Ovary (tissue), 3 donors: Measurements from ENCODE around the gene LAMA1.

ENCODE experiments used
- CTCF ChIP-seq, 3 donors: fragments of 450-650 bp in 2 of 3; fragments of 200-600 bp in 1 of 3; IDR thresholded peaks; one replicate each; pipeline versions ENCODE4 v1.5.1 to v1.8.0; 2016 to 2022; ENCODE audit warnings: antibody characterized with exemption in 3 of 3, mild to moderate bottlenecking in 1 of 3
- POLR2A ChIP-seq: fragments of 450-650 bp; IDR thresholded peaks from one replicate; pipeline ENCODE4 v1.6.1; 2017; ENCODE audit warnings: antibody characterized with exemption, mild to moderate bottlenecking, moderate library complexity
- donor health status: DM: no; HTN: no; CAD: no.

- TF ChIP-seq CTCF (IDR thresholded peaks at IDR 0.05) (no peak), POLR2A (no peak)
These were observed 158.5 kb downstream of the LAMA1 start for GRCh38 chr18:6959110-6959509.
